Neural cell (in vitro differentiated cells): Measurements from ENCODE around the gene TNFAIP8L3. TPM values are rescaled to one million over a fixed set of nuclear protein-coding genes. Genes with fewer than 3 reads are reported as not detected.

ENCODE experiments used
- H2AFZ ChIP-seq: fragments of 200-600, 300-800 bp; sonication (generic), shearing (Covaris generic); 2 replicates; pipeline ENCODE4 v1.6.0; 2014; ENCODE audit warnings: low read depth, mild to moderate bottlenecking, antibody characterized with exemption, low read length, moderate library complexity
- H3F3A ChIP-seq: fragments of 200-600 bp; shearing (Covaris generic); 2 replicates; pipeline ENCODE4 v1.6.1; 2016; ENCODE audit warnings: mild to moderate bottlenecking, moderate library complexity, mixed read lengths, antibody characterized with exemption, low read length; ENCODE audit not compliant: insufficient read depth, poor library complexity, severe bottlenecking
- H3K27ac ChIP-seq: fragments of 200-600, 300-800 bp; sonication (generic), shearing (Covaris generic); 2 replicates; pipeline ENCODE4 v1.5.1; 2014; ENCODE audit warnings: mild to moderate bottlenecking, low read length, moderate library complexity
- H3K27me3 ChIP-seq: fragments of 300-800, 200-600 bp; sonication (generic), shearing (Covaris generic); 2 replicates; pipeline ENCODE4 v1.6.0; 2014; ENCODE audit warnings: mild to moderate bottlenecking, low read depth, low read length, moderate library complexity; ENCODE audit not compliant: insufficient read depth
- H3K36me3 ChIP-seq: fragments of 300-800, 200-600 bp; sonication (generic), shearing (Covaris generic); 2 replicates; pipeline ENCODE4 v1.5.1; 2014; ENCODE audit warnings: mild to moderate bottlenecking, antibody characterized with exemption, low read length, moderate library complexity; ENCODE audit not compliant: insufficient read depth
- H3K4me2 ChIP-seq: fragments of 300-800, 200-600 bp; sonication (generic), shearing (Covaris generic); 2 replicates; pipeline ENCODE4 v1.6.0; 2014; ENCODE audit warnings: mild to moderate bottlenecking, low read length
- H3K4me3 ChIP-seq: fragments of 300-800, 200-600 bp; sonication (generic), shearing (Covaris generic); 2 replicates; pipeline ENCODE4 v1.5.1; 2014; ENCODE audit warnings: mild to moderate bottlenecking, low read length, moderate library complexity
- H3K79me2 ChIP-seq: fragments of 200-600 bp; shearing (Covaris generic); replicated peaks from 2 replicates; pipeline ENCODE4 v1.6.0; 2014; ENCODE audit warnings: mild to moderate bottlenecking, low read length, moderate library complexity; ENCODE audit not compliant: insufficient read depth
- H3K9ac ChIP-seq: fragments of 300-800, 200-600 bp; sonication (generic), shearing (Covaris generic); 2 replicates; pipeline ENCODE4 v1.6.1; 2016; ENCODE audit warnings: mild to moderate bottlenecking, low read length, mixed read lengths
- H3K9me2 ChIP-seq: fragments of 200-600 bp; shearing (Covaris generic); 2 replicates; pipeline ENCODE4 v1.6.1; 2016; ENCODE audit warnings: mild to moderate bottlenecking, low read length, mixed read lengths; ENCODE audit not compliant: insufficient read depth
- H3K9me3 ChIP-seq: fragments of 200-600, 300-800 bp; sonication (generic), shearing (Covaris generic); 2 replicates; pipeline ENCODE4 v1.6.1; 2016; ENCODE audit warnings: mild to moderate bottlenecking, mixed run types, low read length, moderate library complexity, mixed read lengths
- H4K20me1 ChIP-seq: fragments of 200-600 bp; shearing (Covaris generic); 2 replicates; pipeline ENCODE4 v1.6.1; 2016; ENCODE audit warnings: mild to moderate bottlenecking, mixed run types; ENCODE audit not compliant: insufficient read depth
- CTCF ChIP-seq: fragments of 450-650 bp; IDR thresholded peaks from 2 replicates; pipeline ENCODE4 v1.5.1; 2014; ENCODE audit warnings: antibody characterized with exemption, mild to moderate bottlenecking, moderate library complexity; ENCODE audit not compliant: poor library complexity, severe bottlenecking
- EZH2 ChIP-seq: fragments of 200-600, 300-800 bp; shearing (Covaris generic), sonication (generic); IDR thresholded peaks from 2 replicates; pipeline ENCODE4 v1.6.1; 2014; ENCODE audit warnings: antibody characterized with exemption, low read length, borderline replicate concordance, mild to moderate bottlenecking; ENCODE audit not compliant: insufficient read depth, poor library complexity, severe bottlenecking
- POLR2AphosphoS5 ChIP-seq: IDR thresholded peaks from 2 replicates; pipeline ENCODE4 v1.6.1; 2012
- REST ChIP-seq: IDR thresholded peaks from 2 replicates; pipeline ENCODE4 v1.6.1; 2012; ENCODE audit warnings: borderline replicate concordance
- SMC3 ChIP-seq: fragments of 450-650 bp; conservative IDR thresholded peaks from 2 replicates; pipeline ENCODE4 v1.6.1; 2014; ENCODE audit warnings: antibody characterized with exemption, mild to moderate bottlenecking, moderate library complexity; ENCODE audit not compliant: poor library complexity
- TAF1 ChIP-seq: IDR thresholded peaks from 2 replicates; pipeline ENCODE4 v1.6.1; 2012; ENCODE audit warnings: low read depth
- polyA minus RNA-seq: library from RNA; depleted of rRNA, polyadenylated mRNA; stranded (reverse); fragments of >200 nt; gene quantifications from 2 replicates; pipeline ENCODE4 v1.2.3, GENCODE V29; 2014
- polyA plus RNA-seq: library from polyadenylated mRNA; depleted of rRNA; stranded (reverse); fragments of >200 nt; gene quantifications from 2 replicates; pipeline ENCODE4 v1.2.3, GENCODE V29; 2014

TNFAIP8L3 gene
- polyA plus RNA-seq: 0.16 TPM in 1 of 2 replicates, not detected in the other
- polyA minus RNA-seq: not detected in 2 replicates

GRCh38 chr15:51094606-51095569 is at the start of gene TNFAIP8L3:
TSS of gene TNFAIP8L3 (minus strand) at chr15:51094906. CDS start at chr15:51094595, 311 bp downstream.
- Histone ChIP-seq H3K9ac (peak within 1 kb of the TSS; percentile 22), H3K27me3 (peaks cover 59% of the 10 kb centered on the region), H2AFZ (no peak within 1 kb of the TSS)

More at GRCh38 chr15:51094606-51095569, at the start of gene TNFAIP8L3:
- peak within 1 kb of the TSS; percentile 69 for H3K4me3 ChIP-seq
- H3F3A ChIP-seq: no peaks in the 10 kb centered on the region
- no peaks in the 10 kb centered on the region for H3K79me2 ChIP-seq
- H3K9me2 ChIP-seq: no peaks in the 10 kb centered on the region
- no peak within 1 kb of the TSS for H3K4me2 ChIP-seq
- no peaks in the 10 kb centered on the region for H3K36me3 ChIP-seq
- H3K27ac ChIP-seq: no peak within 1 kb of the TSS
- H3K9me3 ChIP-seq: no peaks in the 10 kb centered on the region
- H4K20me1 ChIP-seq: no peaks in the 10 kb centered on the region
- TF ChIP-seq SMC3: no peak
- no peak for TF ChIP-seq POLR2AphosphoS5
- TF ChIP-seq REST: no peak
- TF ChIP-seq TAF1: no peak
- TF ChIP-seq EZH2: no peak
- TF ChIP-seq CTCF: no peak
